Fibroblast of peridontal ligament (primary cell): Measurements from ENCODE around the gene AMHR2.
A peak's percentile ranks its signal among the peaks of the same experiment; 100 is the strongest.
"Not testable (repeated sequence)": the region's sequence is repeated elsewhere in the genome, so short reads cannot be mapped to it uniquely, and the experiment has no call there.

Experiments
- DNase-seq: peaks from one replicate; pipeline ENCODE4 v3.0.0-alpha.2; 2010; ENCODE audit errors: extremely low read depth

Gene AMHR2

DNA sequence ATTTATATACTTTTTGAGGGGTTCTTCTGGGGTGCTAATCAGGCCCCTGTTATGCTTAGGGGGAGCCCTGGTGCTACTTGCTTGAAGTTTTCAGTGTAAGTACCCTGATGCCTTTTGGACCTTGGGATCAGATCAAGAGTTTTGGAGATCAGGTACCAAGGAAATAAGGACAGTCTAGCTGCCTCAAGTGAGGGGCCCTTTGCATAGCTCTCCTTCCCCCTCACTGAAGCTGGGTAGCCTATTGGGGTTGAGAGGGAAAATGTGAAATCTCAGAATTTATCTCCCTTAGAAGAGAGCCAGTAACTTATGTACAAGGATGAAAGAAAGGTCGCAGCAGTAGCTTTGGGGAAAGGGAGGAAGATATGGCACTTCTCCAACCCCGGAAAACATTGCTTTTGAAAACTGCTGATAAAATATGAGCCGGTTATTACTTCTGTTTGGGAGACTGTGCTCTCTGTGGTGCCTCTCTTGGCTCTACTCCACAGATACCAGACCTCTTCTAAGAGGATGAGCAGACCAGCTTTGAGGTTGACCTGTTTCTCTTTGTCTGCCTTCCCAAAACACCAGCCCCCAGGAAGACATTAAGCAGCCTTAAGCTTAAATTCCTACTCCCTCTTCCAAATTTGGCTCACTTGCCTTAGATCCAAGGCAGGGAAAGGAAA is 8.8 kb upstream of the AMHR2 start:
- DNase-seq, result no peak

DNA sequence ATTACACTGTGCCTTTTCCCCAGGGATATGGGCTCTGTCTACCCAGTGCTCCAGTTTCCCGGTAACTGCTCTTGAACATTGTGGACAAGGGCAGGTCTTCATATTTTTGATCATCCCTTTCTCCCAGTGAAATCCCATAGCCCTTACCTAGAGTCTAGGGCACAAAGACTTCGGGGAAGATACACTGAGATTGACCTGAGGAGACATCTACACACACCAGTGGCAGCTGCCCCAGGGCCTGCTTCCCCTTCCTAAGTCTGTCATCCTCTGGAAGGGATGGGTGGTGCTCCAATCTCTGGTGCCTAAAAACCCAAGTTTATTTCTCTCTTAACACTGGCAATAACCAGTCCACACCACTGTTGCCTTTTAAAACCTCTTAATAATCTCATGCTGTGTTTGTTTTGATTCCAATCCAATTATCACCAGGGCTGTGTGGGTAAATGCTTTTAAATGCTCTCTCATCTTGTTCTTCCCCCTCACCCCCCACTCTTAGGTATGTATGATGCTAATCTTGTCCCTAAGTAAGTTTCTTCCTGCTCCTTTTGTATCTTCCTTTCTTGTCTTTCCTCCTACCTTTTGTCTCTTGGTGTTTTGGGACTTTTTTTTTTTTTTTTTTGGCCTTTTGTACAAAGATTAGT is 7.8 kb upstream of the AMHR2 start:
- DNase-seq, result not testable (repeated sequence)

DNA sequence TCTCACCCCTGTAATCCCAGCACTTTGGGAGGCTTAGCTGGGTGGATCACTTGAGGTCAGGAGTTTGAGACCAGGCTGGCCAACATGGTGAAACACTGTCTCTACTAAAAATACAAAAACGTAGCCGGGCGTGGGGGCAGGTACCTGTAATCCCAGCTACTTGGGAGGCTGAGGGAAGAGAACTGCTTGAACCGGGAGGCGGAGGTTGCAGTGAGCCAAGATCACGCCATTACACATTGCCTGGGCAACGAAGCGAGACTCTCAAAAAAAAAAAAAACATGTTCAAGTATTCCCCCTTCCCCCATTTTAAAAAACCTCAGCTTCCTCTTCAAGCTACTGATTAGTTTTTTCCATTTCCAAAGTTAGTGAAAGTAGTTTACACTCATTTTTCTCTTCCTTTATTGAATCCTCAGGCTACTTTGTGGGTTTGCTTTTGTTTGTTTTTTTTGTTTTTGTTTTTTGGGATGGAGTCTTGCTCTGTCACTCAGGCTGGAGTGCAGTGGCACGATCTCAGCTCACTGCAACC is 6.3 kb upstream of the AMHR2 start:
- not testable (repeated sequence) for DNase-seq

DNA sequence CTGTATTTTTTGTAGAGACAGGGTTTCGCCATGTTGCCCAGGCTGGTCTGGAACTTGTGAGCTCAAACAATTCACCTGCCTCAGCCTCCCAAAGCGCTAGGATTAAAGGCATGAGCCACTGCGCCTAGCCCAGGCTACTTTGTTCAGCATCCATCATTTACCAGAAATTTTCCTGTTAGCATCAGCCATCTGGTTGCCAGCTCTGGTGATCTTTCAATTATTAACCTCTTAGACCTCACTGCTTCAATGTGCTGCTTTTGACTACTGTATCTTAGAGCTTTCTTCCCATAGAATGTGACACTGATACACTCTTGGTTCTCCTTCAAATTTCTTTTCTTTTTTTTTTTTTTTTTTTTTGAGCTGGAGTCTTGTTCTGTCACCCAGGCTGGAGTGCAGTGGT is 5.4 kb upstream of the AMHR2 start:
- DNase-seq, result no peak

DNA sequence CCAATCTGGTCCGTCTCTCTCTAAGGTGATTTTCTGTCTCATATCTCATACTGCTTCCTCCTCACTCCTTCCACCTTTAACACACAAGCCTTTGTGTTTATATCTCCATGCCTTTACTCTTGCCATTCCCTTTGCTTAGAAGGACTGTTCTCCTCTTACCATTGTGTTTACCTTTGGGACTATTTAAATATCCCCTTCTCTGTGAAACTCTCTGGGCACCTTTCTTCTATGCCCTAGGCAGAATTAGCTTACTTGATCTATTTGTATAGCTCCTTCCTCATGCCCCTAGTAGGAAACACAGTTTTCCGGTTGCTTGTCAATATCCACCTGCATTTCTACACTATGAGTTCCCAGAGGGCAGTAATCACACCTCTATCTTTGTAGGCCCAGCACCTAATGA is 3.9 kb upstream of the AMHR2 start:
- no peak for DNase-seq

DNA sequence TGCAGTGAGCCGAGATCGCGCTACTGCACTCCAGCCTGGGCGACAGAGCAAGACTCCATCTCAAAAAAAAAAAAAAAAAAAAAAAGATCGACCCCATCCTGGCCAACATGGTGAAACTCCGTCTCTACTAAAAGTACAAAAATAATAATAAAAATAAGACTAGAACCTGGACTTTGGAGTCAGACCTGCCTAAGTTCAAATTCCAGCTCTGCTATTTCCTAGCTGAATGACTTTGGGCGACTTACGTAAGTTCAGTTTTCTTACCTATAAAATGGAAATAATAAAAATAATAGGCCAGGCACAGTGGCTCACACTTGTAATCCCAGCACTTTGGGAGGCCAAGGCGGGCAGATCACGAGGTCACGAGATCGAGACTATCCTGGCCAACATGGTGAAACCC is 1.4 kb upstream of the AMHR2 start:
- DNase-seq, result not testable (repeated sequence)

DNA sequence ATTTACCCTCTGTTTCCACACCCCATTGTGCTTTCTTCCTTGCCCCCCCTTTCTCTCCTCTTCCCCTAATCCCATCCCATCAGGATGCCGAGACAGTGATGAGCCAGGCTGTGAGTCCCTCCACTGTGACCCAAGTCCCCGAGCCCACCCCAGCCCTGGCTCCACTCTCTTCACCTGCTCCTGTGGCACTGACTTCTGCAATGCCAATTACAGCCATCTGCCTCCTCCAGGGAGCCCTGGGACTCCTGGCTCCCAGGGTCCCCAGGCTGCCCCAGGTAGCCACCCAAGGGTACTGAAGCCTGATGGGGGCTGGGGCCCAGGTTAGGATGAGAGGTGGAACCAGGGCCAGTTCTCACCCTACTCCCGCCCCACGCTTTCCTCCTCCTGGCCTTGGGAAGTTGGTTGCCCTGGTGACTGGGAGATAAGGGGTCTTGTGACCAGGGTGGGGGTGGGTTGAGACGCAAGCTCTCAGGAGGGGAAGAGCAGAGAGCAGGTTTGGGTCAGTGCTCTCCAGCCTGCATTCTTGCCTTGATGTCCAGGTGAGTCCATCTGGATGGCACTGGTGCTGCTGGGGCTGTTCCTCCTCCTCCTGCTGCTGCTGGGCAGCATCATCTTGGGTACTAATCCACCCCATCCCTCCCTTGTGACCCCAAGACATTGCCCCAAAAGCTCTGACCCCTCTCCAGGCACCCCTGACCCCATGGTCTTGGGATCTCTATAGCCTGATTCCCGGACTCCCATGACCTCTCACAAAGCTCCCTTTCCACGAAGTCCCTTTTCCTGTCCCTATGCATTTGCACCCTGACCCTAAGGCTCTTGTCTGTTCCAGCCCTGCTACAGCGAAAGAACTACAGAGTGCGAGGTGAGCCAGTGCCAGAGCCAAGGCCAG is 1.2 kb downstream of the AMHR2 start:
- no peak for DNase-seq

DNA sequence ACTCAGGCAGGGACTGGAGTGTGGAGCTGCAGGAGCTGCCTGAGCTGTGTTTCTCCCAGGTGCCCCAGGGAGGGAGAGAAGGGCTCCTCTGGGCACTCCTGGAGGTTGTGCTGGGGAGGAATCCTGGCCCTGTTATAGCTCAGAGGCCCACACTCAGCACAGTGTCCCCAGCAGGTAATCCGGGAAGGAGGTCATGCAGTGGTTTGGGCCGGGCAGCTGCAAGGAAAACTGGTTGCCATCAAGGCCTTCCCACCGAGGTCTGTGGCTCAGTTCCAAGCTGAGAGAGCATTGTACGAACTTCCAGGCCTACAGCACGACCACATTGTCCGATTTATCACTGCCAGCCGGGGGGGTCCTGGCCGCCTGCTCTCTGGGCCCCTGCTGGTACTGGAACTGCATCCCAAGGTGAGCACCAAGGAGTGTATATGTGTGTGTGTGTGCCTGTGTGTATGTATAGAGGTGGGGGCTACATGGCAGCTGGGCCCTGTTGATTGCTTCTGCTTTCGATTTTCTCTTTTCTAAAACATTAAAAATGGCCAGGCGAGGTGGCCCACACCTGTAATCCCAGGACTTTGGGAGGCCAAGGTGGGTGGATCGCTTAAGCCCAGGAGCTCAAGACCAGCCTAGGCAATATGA is 2.0 kb downstream of the AMHR2 start:
- no peak for DNase-seq

DNA sequence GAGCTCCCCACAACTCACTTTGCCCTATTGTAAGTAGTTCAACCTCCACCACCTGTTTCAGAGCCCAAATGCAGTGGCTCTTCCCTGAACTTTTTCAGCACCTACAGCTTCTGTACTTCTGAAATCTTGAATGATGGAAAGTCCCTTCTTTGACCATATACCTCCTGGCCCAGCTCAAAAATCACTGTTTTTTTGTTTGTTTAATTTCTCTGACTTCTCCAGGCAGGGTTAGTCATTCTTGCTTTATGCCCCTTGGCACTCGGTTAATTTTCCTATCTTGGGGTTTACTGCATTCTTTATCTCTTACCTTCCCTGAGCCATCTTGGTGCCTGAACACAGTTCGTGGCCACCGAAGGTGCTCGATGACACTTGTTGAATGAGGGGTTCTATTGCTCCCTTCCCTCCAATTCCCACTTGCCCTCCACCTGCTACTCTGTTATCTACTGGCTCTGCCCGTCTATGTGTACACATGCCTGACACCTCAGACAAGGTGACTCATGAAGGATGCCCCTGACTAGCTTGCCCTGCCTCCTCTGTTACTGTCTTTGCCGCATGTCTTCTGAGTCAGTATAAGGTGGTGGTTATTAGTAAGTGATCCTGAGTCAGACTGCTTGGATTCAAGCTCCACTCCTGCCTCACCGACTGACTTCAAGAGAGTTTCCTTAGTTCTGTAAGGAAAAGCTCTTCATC is 4.4 kb downstream of the AMHR2 start:
- peak; percentile 64 for DNase-seq

DNA sequence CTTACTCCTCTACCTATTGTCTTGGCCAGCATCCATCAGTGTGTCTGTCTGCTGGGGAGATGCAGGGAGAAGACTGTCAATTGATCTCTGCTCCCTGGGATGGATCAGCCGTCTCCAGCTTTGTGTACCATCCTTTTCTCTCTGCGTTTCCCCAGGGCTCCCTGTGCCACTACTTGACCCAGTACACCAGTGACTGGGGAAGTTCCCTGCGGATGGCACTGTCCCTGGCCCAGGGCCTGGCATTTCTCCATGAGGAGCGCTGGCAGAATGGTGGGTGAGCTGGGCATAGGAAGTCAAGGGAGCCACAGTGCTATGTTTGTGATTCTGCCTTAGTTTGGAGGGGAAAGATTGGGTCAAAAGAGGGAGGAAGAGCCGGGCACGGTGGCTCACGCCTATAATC is 5.1 kb downstream of the AMHR2 start:
- no peak for DNase-seq

DNA sequence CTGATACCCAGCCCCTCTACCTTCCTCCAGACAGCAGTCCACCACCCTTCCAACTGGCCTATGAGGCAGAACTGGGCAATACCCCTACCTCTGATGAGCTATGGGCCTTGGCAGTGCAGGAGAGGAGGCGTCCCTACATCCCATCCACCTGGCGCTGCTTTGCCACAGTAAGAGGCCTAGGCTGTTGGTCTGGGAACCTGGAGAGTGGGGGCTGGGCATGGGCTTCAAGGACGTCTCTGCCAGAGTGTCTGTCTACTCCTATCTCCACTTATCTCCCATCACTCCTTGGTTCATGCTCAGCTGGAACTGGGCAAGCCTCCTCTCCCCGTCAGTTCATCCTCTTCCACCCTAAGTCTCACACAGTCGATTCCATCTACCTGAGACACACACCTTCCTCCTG is 6.5 kb downstream of the AMHR2 start:
- no peak for DNase-seq

DNA sequence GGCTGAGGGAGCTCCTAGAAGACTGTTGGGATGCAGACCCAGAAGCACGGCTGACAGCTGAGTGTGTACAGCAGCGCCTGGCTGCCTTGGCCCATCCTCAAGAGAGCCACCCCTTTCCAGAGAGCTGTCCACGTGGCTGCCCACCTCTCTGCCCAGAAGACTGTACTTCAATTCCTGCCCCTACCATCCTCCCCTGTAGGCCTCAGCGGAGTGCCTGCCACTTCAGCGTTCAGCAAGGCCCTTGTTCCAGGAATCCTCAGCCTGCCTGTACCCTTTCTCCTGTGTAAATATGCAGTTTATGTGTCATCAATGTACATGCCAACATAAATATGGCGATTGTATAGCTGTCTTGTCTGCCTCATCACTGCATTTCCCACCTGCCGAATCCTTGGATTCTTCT is 7.5 kb downstream of the AMHR2 start:
- no peak for DNase-seq

DNA sequence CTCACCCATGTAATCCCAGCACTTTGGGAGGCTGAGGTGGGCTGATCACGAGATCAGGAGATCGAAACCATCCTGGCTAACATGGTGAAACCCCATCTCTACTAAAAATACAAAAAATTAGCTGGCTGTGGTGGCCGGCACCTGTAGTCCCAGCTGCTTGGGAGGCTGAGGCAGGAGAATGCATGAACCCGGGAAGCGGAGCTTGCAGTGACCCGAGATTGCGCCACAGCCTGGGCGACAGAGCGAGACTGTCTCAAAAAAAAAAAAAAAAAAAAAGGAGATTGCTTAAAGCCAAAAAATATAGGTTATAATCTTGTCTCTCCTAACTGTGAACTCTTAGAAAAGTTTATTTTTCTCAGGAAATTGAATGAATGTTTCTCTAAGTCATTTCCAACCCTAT is 11.7 kb downstream of the AMHR2 start:
- not testable (repeated sequence) for DNase-seq

DNA sequence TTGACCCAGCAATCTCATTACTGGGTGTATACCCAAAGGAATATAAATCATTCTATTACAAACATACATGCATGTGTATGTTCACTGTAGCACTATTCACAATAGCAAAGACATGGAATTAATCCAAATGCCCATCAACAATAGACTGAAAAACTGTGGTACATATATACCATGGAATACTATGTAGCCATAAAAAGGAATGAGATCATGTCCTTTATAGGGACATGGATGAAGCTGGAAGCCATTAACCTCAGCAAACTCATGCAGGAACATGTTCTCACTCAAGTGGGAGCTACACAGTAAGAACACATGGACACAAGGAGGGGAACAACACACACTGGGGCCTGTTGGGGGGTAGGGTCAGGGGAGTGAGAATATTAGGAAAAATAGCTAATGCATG is 15.9 kb downstream of the AMHR2 start:
- not testable (repeated sequence) for DNase-seq

DNA sequence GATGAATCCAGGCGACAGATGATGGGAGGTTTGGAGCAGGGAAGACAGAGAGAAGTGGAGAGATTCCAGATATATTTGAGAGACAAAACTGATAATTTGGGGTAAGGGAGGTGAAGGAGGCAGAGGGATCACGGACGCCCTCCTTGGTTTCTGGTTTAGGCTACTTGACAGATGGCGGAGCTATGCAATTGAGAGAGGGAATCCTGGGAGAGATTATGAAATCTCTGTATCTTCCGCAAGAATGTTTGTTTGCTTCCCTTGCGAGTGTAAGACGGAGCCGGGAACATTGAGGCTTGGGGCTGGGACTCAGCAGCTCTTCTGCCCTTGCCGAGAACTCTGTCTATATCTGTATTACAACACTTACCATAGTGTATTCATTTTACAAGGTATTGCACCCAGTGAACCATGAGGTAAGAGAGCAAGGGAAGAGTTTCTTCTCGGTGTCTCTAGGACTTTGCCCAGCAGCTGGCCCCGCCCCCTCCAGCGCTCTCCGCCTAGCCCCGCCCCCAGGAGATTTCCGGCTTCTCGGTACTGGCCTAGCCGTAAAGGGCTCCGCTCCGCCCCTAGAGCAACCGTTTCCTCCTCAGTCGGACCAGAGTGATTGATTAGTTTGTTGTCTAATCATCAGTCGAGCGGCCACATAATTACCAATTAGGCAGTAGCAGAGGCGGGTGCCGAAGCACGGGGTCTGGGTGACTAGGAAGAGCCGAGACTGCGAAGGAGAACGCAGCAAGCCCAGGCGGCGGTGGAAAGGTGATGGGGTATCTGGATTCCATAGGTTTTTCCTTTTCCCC is 17.6 kb downstream of the AMHR2 start, which contains the start of gene PRR13:
Gene PRR13 (plus strand): TSS at position 695 of the 794 bp plus-strand sequence. CDS start 981 bp downstream, outside the sequence.
- peak; percentile 99 for DNase-seq

DNA sequence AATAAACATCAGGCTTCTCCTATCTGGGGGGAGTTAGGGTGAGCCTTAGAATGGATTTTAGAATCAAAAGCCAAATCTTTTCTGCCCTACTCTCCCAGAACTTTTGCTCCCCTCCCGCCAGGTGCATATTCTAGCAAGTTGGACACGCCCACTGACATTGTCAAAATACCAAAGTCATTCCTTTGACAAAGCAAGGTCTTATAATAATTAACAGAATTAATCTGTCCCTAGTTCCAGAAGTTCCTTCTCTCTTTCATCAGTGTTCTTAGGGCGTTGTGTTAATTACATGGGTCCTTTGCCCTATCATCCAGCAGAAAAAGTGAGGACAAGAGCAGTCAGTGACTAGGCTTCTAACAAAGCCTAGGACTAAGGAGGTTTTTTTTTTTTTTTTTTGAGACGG is 20.3 kb downstream of the AMHR2 start:
- no peak for DNase-seq

DNA sequence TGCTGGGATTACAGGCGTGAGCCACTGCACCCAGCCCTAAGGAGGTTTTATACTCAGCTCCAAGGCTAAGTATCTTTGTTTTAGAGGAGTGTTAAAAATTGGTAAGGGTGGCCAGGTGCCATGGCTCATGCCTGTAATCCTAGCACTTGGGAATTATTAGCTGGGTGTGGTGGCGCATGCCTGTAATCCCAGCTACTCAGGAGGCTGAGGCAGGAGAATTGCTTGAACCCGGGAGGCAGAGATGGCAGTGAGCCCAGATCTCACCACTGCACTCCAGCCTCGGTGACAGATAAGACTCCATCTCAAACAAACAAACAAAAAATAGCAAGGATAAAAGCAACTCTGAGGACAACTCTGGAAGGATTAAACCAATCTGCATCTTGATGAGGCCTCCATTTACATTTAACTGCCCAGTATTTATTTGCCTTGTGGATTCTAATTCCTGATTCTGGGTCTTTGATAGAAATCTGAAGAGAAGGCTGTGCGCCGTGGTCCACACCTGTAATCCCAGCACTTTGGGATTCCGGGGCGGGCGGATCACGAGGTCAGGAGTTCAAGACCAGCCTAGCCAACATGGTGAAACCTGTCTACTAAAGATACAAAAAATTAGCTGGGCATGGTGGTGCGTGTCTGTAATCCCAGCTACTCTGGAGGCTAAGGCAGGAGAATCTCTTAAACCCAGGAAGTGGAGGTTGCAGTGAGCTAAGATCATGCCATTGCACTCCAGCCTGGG is 21.1 kb downstream of the AMHR2 start:
- not testable (repeated sequence) for DNase-seq

DNA sequence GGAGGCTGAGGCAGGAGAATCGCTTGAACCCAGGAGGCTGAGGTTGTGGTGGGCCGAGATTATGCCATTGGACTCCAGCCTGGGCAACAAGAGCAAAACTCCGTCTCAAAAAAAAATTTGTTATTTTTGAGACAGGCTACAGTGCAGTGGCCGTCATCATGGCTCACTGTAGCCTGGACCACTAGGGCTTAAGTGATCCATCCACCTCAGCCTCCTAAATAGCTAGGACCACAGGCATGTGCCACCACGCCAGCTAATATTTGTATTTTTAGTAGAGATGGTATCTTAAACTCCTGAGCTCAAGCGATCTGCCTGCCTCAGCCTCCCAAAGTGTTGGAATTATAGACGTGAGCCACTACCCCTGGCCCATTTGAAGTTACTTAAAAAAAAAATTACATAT is 27.3 kb downstream of the AMHR2 start:
- DNase-seq, result no peak

DNA sequence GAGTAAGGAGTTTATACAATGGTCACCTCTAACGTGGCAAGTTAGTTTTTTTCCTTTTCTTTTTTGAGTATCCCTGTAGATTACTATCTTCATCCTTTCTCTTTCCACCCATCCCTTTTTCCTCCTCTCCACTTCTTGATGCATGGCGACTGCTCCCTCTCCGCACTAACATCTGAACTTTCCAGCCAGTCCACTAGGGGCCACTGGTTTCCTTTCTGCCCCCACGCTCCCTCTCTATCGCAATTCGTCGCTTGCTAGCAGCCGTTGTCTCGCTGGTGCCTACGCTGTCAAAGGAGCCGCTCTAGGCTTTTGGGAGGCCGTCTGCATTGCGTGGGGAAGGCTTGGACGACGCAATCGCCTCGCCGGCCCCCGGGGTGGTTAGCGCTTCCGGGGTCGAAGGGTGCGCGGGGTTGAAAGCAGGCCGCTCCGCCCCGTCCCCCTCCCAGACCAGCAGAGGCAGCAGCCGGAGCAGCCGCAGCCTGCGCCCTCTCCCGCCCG is 28.1 kb downstream of the AMHR2 start, which contains the start of gene PCBP2:
Gene PCBP2 (plus strand): TSS at position 442 of the 498 bp plus-strand sequence. CDS start 2,699 bp downstream, outside the sequence.
- DNase-seq, result peak; percentile 99
